Stimulated activated CD4-positive, alpha-beta T cell treated with anti-CD3 and anti-CD28 coated beads, TNF-alpha, amount 100 ng/mL, for 1 hour (primary cell): ENCODE measurements around the gene PPP1R9A.

Experiments used
- DNase-seq, 3 donors: peaks; one replicate each; pipeline ENCODE4 v3.0.0-alpha.2; 2020; ENCODE audit warnings: low read depth in 3 of 3, low spot score in 1 of 3

The PPP1R9A gene

GRCh38 chr7:95026421-95027072 lies 119.2 kb downstream of the PPP1R9A start:
- no peak for DNase-seq

GRCh38 chr7:95027234-95027872 lies 120.0 kb downstream of the PPP1R9A start:
- DNase-seq, result no peak

DNA sequence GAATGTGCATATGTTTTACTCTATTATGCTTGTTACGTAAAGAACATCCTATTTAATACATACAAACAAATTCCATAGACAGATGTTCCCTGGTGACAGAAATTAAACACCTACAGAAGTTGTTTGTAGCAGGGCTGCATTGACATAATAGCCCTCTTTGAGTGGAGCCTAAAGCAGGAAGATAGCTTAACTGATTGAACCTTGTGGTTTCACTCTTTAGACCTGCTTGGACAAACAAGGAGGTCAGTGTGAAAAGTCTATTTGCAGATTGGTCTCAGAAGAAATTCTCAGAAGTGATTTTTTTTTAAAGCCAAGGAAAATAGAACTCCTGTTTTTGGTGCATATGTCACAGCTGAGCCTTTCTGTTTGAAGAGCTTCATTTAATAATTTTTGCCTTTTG lies 121.3 kb downstream of the PPP1R9A start:
- DNase-seq, result no peak

- no peak for DNase-seq
Observed at GRCh38 chr7:95035295-95035694, 127.9 kb downstream of the PPP1R9A start.

DNA sequence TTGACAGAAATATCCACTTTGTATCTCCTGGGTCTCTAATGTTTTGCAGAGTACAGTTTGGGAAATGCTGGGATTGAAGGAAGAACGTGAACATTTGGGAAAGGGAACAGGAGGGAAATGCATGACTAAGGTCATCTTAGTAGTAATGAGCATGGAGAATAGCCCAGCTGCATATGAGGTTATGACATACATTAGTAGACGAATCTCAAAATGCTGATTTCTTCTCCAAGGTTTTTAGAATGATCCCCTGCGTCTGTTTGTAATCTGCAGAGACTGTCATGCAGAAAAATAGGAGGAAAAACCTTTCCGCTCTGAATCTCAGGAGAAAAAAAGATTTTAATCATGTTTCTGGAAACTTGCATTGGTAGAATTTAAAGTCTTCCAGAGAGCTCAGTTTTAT lies 133.6 kb downstream of the PPP1R9A start:
- DNase-seq, result no peak

DNA sequence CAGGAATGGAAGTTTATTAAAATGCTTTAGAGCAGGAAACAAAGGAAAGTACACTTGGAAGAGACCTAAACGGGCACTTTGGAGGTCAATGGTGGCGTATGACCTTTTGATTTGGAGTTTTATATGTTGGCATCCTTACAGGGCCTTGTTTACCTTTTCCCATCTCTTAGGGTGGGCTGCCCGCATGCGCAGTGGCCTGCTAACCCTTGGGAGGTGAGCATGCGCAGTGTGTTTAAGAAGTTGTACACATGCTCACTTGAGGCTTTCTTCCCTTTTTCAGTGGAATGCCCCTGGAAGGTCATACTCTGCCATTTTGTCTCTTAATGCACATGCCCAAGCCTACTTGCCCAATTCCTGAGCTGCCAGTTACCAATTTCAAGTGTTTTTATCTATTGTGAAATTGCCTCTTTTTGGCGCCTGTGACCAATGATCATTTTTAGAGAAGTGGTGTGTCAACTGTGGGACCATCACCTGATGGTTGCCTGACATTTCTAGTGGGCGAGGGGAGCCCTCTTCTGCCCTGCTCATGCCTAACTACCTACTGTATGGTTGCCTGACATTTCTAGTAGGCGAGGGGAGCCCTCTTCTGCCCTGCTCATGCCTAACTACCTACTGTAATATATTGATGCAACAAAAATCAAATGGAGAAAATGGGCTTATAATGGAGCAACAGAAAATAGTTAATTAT lies 138.0 kb downstream of the PPP1R9A start:
- no peak for DNase-seq

DNA sequence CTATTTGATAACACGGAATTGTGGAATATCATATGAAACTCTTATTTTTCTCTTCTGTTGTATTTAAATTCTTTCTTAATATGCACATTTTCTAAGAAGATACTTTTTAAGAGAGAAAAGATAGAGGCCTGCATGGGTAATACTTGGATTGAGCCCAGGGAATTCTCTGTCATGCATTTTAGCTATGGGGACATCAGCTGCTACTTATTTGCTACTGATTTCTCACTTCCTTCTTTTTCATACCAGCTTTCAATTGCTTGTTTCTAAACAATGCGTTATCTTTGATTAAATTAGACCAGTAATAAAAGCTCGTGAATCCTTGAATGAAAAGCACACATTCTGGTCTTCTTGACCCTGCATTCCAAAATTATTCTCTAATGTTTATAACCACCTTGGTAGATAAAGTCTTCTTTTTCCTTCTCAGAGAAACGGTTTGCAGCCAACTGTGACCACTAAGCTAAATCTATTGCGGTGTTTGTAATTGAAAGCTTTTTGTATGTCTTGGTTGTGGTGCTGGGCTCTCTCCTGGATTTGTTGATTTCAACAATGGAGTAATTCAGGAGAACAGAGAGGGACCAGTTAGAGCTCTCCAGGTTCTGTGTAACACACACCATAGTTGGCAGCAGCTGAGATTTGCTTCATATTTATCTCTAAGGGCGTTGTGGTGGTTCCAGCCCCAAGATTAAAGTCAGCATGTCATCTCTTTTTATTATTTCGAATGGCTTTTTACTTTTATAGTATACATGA lies 139.3 kb downstream of the PPP1R9A start:
- no peak for DNase-seq

GRCh38 chr7:95047291-95047690 lies 139.9 kb downstream of the PPP1R9A start:
- DNase-seq, result no peak

- DNase-seq, result no peak
Observed at GRCh38 chr7:95052566-95053094, 145.2 kb downstream of the PPP1R9A start.

GRCh38 chr7:95054386-95054785 lies 147.0 kb downstream of the PPP1R9A start:
- DNase-seq, result no peak

DNA sequence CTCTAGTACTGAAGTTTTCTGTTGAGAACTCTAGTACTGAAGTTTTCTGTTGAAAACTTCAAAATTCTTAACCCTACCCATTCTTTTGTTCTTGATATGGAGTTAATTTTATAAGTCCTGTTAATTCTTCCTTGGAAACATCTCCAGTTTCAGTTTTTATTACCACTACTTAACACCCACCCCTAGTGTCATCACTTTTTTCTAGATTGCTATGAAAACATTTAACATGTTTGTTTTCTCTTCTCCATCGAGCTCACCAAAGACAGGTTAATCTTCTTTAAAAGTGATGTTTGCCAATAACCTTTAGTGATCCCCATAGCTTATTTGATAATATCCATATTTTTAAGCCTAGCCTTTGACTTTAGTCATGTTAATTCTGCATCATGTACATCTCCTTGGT lies 147.9 kb downstream of the PPP1R9A start:
- no peak for DNase-seq

DNA sequence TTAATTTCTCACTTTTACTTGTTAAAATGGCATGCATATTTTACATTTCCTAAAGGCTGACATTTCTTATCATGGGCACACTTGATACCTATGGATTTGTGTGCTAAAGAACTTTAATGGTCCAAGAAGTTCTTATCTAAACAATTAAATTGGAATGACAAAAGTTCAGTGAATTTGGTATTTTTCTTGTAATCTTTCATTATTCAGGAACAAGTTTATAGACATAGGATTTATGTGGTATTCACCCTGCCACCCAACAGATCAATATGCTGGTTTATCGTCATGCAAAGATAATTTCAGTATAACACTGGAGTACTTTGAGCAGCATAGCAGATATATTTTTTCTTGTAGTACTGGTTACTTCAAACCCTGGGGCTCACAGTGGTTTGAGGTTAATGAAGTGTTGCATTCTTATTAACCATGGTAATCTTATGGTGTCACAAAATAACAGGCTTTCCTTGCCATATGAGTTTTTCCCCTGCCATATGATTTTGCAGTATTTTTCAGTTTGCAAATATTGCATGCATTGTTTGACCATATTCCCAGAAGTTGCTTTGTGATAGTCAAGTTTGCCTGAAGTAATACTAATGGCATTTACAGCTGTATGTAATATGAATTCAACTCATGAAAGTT lies 148.8 kb downstream of the PPP1R9A start:
- no peak for DNase-seq

DNA sequence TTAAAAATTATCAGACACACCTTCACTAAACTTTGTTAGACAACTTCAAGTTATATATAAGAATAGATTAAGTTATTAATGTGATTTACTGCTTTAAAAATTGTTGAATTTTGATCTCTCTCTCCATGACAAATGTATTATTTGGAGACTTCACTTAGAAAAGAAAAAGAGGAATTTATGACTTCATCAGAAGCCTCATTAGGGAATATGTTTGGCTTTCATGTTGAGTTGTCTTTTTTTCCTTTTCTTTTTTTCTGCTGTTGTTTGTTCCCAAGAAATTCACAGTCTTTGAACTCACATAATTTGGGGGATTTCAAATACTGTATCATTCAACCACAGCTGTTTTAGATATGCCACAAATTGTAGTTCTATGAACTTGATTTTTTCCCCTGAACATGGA lies 149.5 kb downstream of the PPP1R9A start:
- DNase-seq, result no peak

DNA sequence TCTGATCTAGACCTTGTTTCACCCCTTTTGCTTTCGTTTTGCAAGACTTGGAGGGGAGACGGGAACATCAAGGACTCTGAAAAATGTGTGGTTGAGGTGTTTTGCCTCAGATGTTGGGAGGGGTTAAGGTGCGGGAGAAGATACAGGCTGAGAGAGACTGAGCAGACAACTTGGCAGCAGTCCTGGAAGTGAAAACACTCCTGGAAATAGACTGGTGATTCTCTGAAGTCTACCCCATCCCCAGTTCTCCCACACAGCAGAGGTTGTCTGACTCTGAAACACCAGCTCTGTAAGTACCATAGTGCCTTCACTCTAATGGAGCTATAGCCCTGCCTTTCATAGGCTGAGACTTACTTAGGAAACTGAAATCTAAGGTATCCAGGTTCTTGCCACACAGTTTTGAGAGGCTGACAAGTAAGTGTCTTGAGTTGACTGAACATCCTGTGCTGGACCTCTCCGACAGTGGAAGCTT lies 152.5 kb downstream of the PPP1R9A start:
- no peak for DNase-seq

DNA sequence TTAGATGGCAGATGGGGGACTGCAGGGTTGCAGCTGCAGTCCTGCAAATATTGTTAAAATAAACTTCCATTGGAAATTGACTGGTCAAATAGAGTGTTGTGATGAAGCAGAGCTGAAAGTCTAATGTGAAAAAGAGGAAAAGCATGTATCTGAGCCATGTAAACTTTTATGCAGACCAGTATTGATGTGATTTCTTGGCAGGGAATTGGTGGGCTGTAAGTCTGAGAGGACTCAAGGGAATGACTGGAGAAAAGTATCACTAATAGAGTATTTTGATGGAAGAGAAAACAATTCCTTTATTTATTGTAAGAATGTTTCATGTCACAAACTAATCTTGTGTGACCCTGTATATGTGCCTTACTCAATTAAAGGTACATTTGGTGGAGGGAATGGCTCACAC lies 155.5 kb downstream of the PPP1R9A start:
- DNase-seq, result no peak

DNA sequence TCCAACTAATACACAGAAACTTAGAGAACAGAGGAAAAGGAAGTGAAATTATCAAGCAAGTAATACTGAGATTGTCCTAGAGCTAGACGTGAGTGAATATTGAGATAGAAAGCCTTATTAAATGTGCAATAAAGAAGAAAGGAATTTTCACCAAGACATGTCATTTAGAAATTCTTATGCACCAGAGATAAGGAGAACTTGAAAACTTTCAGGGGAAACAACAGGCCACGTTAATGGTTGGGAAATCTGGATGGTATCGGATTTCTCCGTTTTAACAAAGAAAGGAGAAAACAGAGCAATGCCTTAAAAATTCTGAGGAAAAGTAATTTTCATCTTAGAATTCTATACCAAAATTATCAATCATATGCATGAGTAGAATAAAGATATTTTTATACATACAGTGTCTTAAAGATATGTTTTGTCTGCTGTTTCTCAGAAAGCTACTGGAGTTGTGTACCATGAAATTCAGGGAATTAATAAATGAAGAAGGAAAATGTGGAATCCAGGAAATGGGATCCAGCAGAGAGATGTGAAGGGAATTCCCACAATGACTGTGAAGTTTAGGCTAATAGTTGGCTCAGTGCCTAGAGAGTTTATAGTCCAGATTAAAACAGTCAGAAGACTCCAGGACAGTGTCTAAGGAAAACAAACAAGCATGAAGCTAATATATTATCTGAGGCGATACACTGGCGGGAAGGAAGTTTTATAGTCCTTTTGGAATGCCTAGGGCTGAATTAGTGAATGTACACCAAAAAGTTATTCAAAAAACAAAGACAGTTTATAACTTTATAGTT lies 159.5 kb downstream of the PPP1R9A start:
- DNase-seq, result no peak

GRCh38 chr7:95088536-95089215 lies 181.3 kb downstream of the PPP1R9A start:
- DNase-seq, result no peak

- no peak for DNase-seq
Observed at GRCh38 chr7:95089414-95090315, 182.3 kb downstream of the PPP1R9A start.

GRCh38 chr7:95092324-95092723 lies 184.9 kb downstream of the PPP1R9A start:
- DNase-seq, result no peak
